ENCODE data around the gene ADAMTS4.

DNA sequence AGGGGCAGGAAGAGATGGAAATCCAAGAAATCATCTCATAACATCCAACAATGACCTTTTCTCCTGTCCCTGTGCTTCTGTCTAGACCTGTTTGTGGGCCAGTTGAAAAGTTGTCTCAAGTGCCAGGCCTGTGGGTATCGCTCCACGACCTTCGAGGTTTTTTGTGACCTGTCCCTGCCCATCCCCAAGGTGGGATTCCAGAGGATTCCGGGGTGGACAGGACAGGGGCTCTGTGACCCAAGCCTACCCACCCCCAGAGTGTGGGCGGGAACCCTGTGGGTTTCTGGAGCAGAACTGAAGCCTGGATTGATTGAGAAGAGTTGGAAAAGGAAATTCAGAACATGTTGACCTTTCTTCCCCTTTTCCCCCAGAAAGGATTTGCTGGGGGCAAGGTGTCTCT is 35.1 kb downstream of the ADAMTS4 start:
- TF ChIP-seq, protein P1, sequence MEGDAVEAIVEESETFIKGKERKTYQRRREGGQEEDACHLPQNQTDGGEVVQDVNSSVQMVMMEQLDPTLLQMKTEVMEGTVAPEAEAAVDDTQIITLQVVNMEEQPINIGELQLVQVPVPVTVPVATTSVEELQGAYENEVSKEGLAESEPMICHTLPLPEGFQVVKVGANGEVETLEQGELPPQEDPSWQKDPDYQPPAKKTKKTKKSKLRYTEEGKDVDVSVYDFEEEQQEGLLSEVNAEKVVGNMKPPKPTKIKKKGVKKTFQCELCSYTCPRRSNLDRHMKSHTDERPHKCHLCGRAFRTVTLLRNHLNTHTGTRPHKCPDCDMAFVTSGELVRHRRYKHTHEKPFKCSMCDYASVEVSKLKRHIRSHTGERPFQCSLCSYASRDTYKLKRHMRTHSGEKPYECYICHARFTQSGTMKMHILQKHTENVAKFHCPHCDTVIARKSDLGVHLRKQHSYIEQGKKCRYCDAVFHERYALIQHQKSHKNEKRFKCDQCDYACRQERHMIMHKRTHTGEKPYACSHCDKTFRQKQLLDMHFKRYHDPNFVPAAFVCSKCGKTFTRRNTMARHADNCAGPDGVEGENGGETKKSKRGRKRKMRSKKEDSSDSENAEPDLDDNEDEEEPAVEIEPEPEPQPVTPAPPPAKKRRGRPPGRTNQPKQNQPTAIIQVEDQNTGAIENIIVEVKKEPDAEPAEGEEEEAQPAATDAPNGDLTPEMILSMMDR (conservative IDR thresholded peaks at IDR 0.05): no peak
- no peak for TF ChIP-seq ZFX (IDR thresholded peaks at IDR 0.05)
